Measurements from ENCODE around the gene DMRTB1.

DMRTB1 gene

DNA sequence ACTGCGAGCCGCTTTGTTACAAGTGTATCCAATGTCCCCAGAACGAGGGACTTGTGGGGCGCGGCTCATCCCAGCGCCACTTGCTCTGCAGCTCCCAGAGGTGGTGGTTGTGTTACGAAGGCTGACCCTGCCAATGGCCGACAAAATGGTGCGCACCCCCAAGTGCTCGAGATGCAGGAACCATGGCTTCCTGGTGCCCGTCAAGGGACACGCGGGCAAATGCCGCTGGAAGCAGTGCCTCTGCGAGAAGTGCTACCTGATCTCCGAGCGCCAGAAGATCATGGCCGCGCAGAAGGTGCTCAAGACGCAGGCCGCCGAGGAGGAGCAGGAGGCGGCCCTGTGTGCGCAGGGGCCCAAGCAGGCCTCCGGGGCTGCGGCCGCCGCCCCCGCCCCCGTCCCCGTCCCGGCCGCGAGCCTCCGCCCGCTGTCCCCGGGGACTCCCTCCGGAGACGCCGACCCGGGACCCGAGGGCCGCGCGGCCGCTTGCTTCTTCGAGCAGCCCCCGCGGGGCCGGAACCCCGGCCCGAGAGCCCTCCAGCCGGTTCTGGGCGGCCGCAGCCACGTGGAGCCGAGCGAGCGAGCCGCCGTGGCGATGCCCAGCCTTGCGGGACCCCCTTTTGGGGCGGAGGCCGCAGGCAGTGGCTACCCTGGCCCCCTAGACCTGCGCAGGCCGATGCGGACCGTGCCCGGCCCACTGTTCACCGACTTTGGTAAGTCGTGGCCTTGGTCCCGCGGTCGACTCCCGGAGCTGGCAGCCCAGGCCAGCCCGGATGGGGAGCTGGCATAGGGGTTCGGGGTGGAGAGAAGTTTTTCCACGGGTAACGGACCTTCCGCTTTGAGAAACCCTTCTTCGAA, at the start of gene DMRTB1:
TSS of gene DMRTB1 (plus strand) at position 79 of the 855 bp plus-strand sequence. CDS start at position 134, 55 bp downstream.
- no peak for TF ChIP-seq ZNF274 (IDR thresholded peaks at IDR 0.05; ENCODE audit: low read depth, low read length)
- no peak within 1 kb of the TSS for H3K4me3 ChIP-seq (ENCODE audit: low read length)

DNA sequence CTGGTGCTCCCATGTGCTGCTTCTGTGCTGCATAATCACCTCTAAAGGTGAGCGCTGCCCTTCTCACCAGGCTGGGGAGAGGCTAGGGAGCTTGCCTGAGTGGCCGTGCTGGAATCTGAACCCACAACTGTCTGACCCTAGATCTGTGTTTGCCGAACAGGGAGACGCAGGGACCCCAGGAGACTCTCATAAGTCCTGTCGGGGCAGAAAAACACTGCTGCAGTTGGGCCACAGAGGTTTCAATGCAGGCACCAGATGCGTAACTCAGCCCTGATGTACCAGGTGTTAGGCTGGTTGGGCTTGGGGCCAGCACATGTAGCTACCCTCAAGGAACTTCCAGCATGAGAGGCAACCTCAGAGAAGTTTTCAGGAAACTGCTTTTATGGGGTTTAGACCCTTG, 49.5 kb upstream of the DMRTB1 start:
- no peak for TF ChIP-seq ZNF274 (IDR thresholded peaks at IDR 0.05; ENCODE audit: low read depth, low read length)
- H3K4me3 ChIP-seq (ENCODE audit: low read length), result no peak overlapping the region

DNA sequence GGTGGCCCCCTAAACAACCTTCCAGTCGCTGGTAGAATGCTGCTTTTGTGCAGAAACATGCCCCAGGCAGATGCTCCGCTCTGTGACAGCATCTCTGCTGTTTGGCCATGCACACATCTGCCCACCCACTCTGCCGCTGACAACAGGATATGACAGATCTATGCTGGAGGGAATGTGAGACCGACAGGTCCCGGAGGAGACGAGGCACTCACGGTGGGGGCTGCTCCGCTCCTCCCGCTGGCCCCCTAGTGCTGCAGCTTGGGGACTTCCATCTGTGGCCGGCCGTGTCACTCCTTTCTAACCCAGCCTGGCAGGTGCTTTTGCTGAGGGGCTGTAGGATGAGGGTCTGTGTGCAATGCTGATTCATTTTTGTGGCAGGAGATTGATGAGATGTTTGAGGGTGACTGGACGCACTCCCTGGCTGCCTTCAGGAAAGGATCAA, 49.1 kb upstream of the DMRTB1 start:
- TF ChIP-seq ZNF274 (IDR thresholded peaks at IDR 0.05; ENCODE audit: low read depth, low read length), result no peak
- H3K4me3 ChIP-seq (ENCODE audit: low read length), result no peak overlapping the region

DNA sequence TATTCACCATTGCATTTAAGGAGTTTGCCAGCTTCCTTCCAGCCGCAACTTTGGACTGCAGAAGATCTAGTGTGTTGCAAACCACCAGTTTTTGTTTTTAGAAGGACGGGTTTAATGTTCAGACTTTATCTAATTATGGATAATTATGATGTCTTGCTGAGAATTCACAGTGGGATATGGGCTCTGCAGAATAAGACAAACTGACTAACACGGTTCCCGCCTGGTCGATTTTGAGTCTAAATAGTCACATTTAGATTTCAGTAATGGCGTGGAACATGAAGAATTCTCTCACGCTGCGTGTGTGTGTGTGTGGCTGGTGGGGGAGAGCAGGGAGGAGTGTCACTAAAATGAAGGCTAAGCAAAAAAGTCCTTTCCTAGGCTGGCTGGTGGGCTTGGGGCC, 48.5 kb upstream of the DMRTB1 start:
- no peak overlapping the region for H3K4me3 ChIP-seq (ENCODE audit: low read length)
- TF ChIP-seq ZNF274 (IDR thresholded peaks at IDR 0.05; ENCODE audit: low read depth, low read length), result no peak

DNA sequence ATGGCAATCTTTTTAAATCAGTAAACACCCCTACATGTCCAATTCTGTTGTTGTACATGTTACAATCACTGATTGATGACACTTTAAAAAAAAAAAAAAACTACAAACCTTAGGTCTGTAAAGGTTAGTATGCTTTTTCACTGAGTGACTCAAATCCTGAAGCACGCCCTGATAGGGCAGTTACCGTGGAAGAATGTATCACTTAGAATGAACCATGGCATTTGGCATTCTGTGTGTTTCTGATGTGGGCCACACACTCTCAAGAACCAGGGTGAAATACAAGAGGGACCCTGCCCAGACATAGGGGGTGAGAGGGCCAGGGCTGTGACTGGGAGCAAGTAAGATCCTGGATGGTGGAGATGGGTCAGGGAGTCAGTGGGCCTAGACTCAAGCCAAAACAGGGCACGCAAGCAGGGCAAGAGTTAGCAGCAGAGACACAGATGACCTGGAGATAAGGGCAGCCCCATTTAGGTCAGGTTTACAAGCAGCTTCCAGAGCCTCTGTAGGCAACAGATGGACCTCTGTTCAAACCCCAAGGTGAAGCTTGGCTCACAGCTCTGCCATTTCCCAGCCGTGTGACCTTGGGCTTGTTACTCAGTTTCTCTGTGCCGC, 47.6 kb upstream of the DMRTB1 start:
- no peak for TF ChIP-seq ZNF274 (IDR thresholded peaks at IDR 0.05; ENCODE audit: low read depth, low read length)

DNA sequence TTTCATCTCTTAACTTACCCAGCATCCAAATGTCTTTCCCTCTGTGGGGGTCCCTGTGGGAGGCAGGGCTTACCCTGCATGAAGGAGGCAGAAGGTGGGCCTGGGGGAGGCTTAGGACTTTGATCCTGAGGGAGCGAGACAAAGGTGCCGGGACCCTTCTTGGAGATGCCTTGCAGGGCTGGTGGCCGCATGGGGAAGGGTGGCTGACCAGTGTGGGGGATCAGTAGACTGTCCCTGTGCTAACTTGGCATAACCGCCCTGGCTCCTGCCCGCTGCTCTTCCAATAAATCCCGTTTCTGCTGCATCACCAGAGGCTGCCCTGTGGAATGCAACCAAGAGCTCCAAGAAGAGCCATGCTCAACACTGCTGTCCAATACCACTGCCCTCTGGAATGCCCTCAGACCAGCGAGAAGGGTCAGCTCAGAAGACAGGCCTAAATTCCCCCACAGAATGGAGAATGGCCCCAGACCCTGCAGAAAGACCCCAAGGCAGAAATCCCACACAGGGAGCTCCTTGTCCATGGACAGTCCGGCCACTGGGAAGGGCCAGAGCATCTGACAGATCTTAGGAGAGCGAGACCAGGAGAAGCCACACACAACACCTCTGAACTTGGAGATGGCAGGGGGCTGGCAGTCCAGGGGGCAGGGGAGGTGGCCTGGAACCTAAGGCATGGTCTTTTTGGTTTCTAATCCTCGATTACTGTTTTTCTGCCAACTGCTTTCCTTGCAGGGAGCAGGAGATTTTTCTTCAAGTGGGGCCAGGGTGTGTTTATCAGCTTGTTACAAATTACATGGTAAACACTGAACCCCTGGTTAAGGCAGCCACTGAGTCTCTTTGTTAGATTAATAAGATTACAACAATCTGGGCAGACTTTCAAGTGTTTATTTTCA, 46.7 kb upstream of the DMRTB1 start:
- no peak overlapping the region for H3K4me3 ChIP-seq (ENCODE audit: low read length)
- no peak for TF ChIP-seq ZNF274 (IDR thresholded peaks at IDR 0.05; ENCODE audit: low read depth, low read length)

More for the DNA sequence above, 47.6 kb upstream of the DMRTB1 start:
- no peak overlapping the region for H3K4me3 ChIP-seq (ENCODE audit: low read length)

DNA sequence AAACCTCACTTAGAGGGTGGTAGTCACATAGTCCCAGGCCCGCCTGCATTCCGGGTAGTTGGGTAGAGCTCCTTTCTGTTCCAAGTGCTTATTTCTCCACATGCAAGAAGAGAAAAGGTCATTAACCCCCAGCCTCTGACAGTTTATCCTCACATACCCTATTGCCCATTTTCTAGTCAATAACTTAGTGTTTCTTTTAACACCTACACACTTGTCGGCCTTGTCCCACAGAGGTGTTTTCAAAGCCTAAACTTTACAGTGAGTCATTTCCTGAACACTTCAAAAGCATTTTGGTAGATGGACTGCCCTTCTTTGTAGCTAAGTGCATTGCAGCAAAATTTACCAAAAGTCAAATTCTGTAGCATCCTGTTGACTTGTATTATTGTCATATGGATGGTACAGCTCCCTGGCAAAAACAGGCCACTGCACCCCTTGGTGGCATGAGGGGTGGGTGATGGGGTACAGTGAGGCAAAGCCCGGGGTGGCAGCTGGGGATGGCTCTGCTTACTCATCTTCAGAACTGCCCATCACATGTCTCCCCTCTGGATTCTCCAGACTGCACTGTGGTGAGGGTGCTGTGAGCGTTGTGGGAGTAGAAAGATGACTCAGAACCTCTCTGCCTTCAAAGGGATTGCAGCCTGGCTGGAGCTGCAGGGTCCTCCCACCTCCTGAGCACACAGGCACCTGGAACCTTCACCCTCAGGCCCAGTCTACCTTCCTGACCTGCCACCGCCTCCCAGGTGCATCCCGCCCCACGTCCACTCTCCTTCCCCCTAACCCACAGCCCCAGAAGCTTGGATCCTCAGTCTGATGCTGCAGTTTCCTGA, 45.8 kb upstream of the DMRTB1 start:
- no peak overlapping the region for H3K4me3 ChIP-seq (ENCODE audit: low read length)
- TF ChIP-seq ZNF274 (IDR thresholded peaks at IDR 0.05; ENCODE audit: low read depth, low read length), result no peak

DNA sequence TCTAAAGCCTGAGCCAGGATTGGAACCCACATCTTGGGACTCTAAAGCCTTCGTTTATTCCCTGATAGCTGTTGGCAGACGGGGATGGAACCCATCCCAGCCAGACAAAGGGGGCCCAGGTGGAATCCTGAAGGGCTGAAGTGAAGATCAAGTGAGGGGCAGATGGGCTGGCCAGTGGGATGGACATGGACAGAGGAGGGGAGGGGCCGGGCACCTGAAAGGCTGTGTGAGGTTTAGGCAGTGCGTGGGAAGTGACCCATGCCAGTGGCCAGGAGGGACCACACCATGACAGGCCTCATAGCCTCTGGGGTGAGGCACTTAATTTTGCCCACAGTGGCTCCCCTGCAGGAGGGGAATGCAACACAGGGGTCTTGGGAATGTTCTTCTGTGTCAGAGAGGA, 44.6 kb upstream of the DMRTB1 start:
- no peak for TF ChIP-seq ZNF274 (IDR thresholded peaks at IDR 0.05; ENCODE audit: low read depth, low read length)
- no peak overlapping the region for H3K4me3 ChIP-seq (ENCODE audit: low read length)

DNA sequence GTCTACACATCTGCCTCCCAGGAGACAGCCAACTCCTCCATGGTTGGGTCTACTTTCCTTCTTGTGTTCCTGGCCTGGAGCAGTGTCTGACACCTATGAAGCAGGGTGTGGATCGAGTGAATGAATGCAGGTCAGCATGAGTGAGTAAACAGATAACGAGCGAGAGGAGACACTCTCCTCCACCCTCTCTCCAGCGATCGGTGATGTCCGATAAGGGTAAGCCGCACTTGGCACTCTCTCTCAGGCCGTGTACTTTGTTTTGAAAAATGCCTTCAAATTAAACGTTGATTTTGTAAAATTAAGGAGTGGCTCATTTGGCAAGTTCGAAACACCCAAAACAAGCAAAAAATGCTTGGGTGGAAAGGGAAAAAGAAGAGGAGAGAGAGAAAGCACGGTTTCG, 43.8 kb upstream of the DMRTB1 start:
- H3K4me3 ChIP-seq (ENCODE audit: low read length), result no peak overlapping the region
- TF ChIP-seq ZNF274 (IDR thresholded peaks at IDR 0.05; ENCODE audit: low read depth, low read length), result no peak

DNA sequence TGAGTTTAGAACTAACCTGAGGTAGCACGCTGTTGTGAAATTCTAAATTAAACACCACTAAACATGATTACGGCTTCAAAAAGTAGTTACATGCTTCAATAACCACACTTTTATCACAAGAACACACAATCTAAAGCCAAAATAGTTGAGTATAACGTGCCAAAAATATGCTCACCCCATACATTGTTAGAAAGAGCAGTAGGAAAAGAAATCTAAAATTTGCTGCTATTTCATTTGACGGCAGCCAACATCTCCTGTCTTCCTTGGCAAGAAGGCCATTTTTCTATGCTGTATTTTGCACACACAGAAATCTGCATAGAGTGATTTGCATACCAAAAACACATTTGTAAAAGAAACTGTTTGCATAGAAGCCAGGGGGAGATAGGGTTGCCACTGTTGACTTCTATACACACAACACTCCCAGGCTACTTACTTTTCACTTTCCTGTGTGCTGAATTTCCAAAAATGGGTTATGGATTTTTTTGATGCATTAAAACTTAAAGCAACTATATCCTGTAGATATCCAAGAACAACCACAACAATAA, 42.9 kb upstream of the DMRTB1 start:
- no peak for TF ChIP-seq ZNF274 (IDR thresholded peaks at IDR 0.05; ENCODE audit: low read depth, low read length)
- no peak overlapping the region for H3K4me3 ChIP-seq (ENCODE audit: low read length)

DNA sequence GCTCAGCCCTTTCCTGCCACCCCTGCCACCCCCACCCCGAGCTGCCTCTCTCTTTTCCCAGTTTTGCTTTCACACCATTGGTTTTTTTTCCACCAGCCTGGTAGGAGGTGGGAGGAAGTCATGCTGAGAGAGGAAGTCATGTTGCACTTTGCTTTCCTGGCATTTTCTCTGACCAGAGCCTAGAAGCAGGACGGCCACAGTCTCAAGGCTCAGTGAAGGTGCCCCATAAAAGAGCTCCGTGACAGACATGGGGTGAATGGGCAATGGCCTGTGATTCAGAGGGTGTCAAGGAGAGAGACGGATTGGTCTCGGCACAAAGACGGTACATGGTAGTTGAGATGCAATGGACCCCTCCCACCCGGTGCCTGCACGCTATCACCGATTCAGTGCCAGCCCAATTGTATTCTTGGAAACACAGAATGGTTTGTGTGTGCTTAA, 42.1 kb upstream of the DMRTB1 start:
- H3K4me3 ChIP-seq (ENCODE audit: low read length), result no peak overlapping the region
- no peak for TF ChIP-seq ZNF274 (IDR thresholded peaks at IDR 0.05; ENCODE audit: low read depth, low read length)

DNA sequence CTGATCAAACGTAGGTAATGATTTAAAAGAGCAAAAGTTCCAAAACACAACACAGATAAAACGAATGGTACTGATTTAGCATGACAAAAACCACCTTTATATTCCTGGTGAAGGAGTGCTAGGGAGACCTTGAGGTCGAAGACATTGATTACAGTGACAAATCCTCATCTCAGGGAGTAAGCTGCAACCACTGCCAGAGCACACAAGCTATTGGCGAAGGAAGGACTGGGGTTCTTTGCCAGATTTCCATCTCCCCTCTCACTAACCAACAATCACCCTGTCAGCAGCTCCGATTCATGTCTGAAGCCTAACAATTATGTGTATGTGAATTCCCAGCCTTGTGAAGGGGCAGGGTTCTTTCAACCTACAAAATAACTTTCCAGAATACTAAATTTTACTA, 40.2 kb upstream of the DMRTB1 start:
- H3K4me3 ChIP-seq (ENCODE audit: low read length), result no peak overlapping the region
- no peak for TF ChIP-seq ZNF274 (IDR thresholded peaks at IDR 0.05; ENCODE audit: low read depth, low read length)

DNA sequence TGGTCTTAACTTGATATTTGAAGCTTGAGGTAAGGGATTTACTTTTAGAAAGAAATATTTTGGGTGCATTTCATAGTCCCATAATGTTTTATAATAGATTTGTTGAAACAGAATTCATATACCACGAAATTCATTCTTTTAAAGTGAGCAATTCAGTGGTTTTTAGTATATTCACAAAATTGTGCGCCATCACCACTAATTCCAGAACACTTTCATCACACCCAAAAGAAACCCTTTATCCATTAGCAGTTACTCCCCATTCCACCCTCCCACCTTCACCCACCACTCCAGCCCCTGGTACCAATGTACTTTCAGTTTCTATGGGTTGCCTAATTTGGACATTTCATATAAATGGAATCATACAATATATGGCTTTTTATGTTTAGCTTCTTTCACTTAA, 38.9 kb upstream of the DMRTB1 start:
- no peak overlapping the region for H3K4me3 ChIP-seq (ENCODE audit: low read length)
- TF ChIP-seq ZNF274 (IDR thresholded peaks at IDR 0.05; ENCODE audit: low read depth, low read length), result no peak

Measured in GM08714 (cell line).